Astrocyte of the hippocampus (primary cell): Measurements from ENCODE around the gene TMPRSS6.
"Not testable (repeated sequence)": the region's sequence is repeated elsewhere in the genome, so short reads cannot be mapped to it uniquely, and the experiment has no call there.

Source experiments
- DNase-seq: peaks from one replicate; pipeline ENCODE4 v3.0.0; 2011; ENCODE audit warnings: low read depth, low spot score

Gene TMPRSS6

DNA sequence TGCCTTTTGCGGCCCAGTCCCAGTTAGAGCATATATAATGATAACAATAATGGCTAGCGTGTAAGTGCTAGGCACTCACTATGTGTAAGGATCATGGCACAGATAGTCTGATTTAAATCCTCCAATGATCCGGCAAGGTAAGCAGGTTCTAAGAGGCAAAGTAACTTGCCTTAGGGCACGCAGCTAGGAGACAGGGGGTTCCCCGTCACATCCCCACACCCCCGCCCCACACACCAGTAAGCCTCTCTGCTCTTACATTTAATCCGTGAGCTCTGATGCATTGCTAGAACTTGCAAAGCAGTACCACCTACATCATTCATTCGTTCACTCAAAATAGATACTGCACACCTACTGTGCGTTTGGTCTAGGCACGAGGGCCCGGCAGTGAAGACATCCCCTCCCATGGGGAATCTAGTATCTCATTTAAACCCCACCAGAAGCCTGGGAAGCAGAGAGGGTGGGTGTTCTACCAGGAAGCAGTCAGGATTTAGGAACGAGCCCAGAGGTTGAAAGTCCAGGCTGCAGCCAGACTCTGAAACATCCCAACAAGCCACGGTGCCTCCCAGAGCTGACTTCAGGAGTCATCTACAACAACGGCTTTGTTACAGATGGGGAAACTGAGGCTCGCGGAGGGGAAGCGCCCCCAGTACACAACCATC, 20.6 kb downstream of the TMPRSS6 start:
- no peak for DNase-seq

DNA sequence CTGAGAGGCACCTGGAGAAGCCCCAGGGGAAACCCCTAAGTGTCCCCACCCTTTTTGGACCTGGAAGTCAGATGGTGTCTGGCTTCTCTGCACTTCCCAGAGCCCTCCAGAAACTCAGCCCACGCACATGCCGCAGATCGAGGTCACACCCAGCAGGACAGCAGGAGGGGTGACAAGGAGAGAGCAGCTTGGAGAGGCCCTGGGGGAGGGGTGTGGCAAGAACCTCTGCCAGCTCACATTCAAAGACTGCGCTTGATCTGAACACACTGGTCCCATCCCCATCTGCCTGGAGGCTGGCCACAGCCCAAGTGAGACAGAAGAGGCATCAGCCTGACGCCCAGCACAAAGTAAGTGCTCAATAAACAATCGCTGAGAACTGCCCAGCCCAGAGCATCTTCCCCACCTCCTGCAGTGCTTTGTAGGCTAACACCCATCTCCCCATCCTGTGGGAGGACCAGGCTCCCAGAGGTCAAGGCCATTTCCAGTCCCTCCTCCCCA, 21.4 kb downstream of the TMPRSS6 start:
- DNase-seq = no peak

DNA sequence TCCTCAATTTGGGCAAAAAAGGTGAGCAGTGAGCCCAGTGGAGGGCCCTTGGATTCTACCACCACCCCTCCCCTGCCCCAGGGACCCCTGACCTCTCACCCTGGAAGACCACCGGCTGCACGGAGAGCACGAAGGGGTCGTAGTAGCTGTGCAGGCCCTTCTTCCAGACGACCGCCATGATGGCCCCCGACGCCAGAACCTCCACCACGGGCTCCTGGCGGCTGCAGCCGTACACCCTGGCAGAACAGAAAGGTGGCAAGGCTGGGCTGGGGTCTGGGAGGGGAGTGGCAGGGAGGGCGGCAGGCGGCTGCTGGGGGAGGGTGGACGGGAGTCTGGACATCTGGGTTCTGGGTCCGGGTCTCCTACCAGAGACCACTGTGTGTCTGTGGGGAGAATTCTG, 23.3 kb downstream of the TMPRSS6 start:
- no peak for DNase-seq

DNA sequence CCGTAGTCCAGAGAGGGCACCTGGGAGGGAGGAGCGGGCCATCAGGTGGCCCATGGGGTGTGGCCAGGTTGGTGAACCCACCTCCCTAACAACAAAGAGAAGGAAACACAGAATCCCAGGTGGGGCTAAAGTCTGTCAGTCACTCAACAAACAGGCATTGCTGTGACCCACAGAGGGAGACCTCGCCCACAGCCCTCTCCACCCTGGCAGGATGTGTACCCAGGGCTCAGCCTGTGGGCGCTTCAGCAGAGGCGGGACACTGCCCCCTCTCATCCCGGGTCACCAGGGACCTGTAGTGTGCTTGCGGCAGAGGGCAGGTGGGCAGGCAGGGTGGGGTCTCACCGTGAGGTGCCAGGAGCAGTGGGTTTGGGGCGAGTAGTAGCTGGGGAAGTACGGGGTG, 25.1 kb downstream of the TMPRSS6 start:
- no peak for DNase-seq

DNA sequence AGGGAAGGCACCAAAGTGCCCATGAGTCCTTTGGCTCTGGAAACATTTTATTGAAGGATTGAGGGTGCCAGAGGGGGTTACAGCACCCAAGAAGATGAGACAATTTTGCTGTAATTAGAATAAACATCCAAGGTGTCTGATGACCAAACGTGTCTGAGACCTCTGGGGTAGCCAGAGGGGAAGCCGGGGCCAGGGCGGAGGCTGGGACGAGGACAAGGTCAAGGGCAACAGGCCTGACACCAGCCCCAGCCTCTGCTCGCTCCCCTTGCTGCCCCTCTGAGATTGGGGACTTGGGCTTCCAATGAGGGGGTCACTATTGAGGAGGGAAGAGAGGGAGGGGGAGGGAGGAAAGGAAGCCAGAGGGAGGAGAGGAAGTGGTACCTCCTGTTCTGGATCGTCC, 25.6 kb downstream of the TMPRSS6 start:
- DNase-seq = no peak

DNA sequence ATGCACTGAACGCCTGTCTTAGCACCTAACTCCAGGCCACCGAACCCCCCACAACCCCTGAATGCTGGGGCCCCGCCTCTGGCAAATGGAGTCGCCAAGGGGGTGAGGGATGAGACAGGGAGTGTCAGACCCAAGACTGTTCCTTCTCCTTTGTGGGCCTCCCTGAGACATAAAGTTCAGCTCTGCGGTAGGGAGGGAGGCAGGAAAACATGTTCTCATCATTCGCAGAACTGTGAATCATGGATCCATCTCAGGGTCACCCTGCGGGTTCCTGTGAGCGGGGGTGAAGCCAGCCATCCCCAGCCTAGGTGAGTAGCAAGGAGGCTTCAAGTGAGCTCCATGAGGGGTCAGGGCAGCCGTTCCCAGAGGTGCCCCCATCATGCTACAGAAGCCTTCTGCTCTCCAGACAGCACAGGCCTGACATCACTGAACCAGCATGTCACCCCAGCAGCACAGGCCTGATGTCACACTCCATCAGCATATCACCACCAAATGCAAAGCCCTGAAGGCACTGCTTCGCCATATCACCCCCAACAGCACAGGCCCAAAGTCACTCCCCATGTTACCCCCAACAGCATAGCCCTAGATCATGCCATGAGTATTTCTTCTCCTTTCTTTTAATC, 27.2 kb downstream of the TMPRSS6 start:
- DNase-seq = no peak

DNA sequence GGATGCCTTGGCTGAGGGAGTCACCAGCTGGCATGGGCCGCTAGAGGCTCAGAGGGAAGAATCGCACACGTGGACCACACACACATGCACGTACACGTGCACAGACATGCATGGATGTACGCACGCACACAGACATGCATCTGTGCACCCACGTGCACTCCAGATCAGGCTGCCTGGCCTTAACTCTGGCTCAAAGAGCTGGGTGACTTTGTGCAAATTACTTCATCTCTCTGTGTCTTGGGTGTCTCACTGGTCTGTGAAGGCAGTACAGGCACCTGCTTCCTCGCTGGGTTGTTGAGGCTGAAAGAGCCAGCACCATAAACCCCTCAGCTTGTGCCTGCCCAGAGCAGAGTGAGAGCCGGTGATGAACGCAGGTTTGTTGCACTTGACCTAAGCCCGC, 28.7 kb downstream of the TMPRSS6 start:
- DNase-seq = no peak

DNA sequence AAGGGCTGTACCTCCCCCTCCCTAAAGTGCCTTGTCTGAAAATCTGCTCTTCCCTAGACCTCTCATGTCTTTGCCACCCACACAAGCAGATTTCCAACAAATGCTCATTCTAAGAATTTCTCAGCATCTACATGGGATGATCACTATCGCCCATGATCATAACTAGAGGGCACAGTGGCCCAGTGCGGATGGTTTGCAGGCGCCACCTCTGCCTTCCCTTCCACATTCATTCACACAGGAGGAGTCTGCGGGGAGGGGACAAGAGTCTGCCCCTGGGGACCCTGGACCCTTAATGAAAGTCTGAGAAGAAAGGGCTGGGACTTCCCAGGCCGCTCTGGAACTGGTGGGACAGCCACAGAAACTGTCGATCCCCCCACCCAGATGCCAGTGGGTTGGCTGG, 29.1 kb downstream of the TMPRSS6 start:
- DNase-seq = no peak

DNA sequence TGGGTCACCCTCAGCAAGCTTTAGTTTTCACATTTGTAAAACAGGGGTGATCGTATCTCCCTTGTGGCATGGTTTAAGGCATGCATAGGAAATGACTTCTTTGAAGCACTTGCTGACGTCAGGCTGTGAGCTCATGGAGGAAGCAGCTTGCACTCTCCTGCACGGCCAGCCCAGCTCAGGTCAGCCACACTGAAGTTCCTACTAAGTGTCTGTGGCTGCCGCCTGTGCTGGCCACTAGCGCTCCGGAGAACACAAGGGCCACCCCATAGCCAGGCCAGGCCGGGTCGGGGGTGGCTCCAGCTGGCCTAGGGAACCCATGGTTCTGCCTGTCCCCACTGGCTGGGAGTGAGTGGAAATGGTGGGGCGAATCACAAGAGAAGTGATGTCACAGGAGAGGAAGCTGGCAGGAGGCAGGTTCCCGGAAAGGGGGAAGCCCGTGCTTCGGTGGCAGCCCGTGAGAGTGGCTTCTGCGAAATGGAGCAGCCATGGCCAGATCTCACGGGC, 29.8 kb downstream of the TMPRSS6 start:
- DNase-seq = peak; percentile 45

DNA sequence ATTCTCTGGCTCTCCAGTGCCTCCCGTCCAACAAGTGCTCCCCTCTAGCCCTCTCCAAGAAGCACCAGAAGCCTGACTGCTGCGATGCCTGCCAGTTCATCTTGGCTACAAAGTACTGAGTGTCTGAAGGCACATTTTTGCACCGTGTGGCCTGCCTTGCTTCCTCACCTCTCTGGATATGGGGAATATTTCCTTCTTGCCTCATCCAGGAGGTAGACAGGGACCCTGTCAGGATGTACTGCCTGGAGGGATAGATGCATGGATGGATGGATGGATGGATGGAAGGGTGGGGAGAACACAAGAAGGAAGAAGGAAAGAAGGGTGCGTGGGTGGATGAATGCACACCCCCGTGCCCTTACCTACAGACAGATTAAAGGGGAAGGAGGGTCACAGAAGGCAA, 30.4 kb downstream of the TMPRSS6 start:
- no peak for DNase-seq

DNA sequence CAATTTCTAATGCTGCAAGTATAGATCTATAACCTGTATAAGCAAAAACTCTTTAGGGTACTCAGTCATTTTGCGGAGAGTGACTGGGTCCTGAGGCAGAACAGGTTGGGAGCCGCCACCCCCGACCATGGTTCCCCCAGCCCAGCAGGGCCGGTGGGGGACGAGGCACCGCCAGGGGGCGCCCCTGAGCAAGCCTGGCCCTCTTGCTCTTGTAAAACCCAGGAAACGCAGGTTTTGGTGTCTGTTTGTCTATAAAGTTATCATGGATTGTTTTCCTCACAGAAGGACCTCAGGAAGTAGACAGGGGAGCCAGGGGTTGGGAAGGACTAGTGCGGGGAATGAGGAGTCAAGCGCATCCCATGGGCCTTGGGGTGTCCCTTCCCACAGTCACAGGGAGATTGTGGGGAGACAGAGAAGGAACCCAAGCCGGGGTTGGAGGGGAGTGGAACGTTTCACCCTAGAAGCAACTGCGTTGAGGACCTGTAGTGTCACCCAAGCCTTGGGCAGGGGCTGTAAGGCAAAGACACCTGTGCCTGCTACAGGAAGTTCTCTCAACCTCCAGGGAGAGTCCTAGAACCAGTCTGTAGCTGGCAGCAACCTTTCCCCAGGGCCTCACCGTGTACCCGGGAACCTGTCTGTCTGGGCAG, 31.6 kb downstream of the TMPRSS6 start:
- peak; percentile 67 for DNase-seq

DNA sequence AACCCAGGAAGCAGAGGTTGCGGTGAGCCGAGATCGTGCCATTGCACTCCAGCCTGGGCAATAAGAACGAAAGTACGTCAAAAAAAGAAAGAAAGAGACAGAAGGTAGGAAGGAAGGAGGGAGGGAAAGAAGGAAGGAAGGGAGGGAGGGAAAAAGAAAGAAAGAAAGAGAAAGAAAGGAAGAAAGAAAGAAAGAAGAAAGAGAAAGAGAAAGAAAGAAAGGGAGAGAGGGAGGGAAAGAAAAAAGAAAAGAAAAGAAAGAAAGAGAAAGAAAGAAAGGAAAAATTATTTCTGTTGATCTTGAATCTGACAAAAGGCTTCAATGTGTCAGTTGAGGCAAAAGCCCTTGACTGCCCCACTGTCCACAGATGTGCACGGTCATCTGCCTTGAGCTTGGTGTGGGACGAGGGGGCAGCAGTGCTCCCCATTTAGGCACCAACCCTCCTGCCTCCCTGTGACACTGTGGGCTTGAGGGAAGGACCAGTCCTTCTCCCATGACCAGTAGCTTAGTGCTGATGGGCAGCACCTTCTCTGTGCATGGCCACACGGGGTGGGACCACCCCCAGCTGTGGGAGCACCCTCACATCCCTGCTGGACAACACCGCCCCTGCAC, 33.6 kb downstream of the TMPRSS6 start:
- DNase-seq = no peak

DNA sequence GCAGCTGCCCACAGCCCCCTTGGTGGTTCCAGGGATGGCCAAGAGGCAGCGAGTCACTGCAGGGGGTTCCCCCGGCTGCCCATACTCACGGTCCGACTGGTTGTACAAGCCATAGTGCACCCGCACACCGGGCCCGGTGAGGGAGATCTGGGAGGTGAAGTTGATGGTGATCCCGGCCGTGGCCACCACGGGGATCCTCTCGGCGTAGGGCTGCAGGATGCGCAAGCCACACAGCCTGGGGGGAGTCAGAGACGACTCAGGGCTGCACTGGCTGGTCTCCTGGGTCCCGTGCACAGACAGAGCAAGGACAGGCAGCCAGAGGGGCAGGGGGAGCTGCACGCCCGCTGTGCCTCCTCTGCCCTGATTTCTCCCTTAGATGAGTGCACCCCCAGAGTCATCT, 34.5 kb downstream of the TMPRSS6 start:
- no peak for DNase-seq

DNA sequence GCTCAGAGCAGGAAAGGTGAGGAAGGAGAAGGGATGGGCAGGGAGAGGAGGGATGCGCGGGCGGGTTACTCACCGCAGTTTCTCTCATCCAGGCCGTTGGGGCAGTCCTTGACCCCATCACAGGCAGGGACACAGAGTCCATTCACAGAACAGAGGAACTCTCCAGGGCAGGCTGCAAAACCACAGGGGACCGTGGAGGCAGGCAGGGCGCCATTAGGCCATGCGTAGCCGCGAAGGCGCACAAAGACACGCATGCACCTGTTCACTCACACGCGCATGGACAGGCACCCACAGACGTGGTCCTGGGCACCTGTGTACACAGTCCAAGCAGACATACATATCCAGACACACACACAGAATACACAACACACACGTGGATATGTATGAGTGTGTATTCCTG, 35.0 kb downstream of the TMPRSS6 start:
- DNase-seq = no peak

DNA sequence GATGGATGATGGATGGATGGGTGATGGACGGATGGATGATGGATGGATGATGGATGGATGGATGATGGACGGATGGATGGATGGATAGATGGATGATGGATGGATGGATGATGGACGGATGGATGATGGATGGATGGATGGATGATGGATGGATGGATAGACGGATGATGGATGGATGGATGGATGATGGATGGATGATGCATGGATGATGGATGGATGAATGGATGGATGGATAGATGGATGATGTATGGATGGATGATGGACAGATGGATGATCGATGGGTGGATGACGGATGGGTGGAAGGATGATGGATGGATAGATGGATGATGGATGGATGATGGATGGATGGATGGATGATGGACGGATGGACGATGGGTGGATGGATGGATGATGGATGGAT, 36.8 kb downstream of the TMPRSS6 start:
- DNase-seq = no peak

DNA sequence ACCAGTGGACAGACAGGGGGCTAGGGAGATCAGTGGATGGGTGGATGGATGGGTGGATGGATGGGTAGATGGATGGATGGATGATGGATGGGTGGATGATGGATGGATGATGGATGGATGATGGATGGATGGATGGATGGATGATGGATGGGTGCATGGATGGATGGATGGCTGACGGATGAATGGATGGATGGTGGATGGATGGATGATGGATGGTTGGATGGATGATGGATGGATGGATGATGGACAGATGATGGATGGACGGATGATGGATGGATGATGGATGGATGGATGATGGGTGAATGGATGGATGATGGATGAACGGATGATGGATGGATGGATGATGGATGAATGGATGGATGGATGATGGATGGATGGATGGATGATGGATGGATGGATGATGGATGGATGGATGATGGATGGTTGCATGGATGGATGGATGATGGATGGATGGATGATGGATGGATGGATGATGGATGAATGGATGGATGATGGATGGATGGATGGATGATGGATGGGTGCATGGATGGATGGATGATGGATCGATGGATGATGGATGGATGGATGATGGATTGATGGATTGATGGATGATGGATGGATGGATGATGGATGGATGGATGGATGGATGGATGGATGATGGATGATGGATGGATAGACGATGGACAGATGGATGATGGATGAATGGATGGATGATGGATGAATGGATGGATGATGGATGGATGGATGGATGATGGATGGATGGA, 37.5 kb downstream of the TMPRSS6 start:
- not testable (repeated sequence) for DNase-seq

DNA sequence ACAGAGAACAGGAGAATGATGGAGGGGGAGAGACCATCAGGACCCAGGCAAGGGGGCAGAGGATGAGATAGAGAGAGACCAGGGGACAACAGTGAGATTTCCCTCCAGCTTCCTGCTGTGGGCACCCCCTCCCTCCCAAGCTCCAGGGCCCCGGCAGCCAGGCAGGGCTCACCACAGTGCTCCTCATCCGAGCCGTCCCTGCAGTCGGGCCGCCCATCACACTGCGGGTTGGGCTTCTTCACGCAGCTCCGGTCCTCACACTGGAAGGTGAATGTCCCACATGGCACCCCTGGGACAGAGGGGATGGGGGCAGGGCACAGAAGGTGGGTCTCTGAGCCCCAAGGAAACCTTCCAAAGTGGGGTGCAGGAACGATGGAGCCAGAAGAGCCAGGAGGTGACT, 38.8 kb downstream of the TMPRSS6 start:
- DNase-seq = no peak

DNA sequence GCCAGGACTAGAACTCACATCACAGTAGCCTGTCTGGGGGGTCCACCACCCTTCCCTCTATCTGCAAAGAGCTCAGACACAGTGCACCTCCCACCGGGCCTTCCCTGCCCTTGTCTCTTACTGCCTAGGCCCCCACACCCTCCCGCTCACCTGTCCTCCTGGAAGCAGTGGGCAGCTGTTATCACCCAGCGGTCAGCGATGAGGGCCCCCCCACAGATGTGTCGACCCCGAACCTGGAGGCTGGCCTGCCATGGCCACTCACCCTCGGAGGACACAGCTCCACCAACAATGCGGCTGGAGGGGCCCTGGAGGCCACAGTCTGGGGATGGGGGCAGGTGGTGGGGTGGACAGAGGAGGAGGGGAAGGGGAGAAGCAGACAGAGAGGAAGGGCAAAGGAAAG, 39.2 kb downstream of the TMPRSS6 start:
- DNase-seq = no peak

DNA sequence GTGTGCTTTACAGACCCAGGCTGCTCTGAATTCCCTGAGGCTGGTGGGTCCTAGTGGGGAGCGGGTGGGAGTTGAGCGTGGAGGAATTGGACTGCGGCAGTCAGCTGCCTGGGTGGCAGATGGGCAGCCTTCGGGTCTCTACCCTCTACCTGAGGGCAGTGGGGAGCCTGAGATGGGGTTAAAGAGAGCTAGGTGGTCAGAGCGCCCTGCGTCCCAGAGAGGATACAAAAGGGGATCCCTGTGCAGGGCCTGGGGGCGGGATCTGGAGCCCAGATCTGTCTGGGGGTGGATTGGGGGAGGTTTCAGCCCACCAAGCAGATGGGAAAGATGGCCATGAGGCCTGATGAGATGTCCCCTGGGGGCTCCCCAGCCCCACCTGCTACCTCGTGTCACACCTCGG, 39.8 kb downstream of the TMPRSS6 start:
- DNase-seq = no peak

DNA sequence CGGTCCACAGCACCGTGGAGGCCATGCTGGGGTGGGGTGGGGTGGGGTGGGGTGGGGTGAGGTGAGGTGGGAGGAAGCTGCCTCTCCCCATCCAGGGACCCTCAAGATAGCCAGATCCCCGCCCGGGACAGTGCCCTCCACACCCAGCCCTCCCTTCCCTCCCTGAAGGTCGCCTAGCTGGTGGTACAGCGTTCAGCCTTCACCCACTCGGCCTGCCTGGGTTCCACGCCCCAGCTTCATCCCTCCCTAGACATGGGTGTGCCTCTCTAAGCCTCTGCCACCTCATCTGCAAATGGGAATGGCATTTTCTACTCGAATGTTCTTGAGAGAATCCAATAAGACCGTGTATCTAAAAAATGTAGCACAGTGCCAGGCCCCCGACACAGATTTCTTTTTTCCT, 40.2 kb downstream of the TMPRSS6 start:
- DNase-seq = no peak

DNA sequence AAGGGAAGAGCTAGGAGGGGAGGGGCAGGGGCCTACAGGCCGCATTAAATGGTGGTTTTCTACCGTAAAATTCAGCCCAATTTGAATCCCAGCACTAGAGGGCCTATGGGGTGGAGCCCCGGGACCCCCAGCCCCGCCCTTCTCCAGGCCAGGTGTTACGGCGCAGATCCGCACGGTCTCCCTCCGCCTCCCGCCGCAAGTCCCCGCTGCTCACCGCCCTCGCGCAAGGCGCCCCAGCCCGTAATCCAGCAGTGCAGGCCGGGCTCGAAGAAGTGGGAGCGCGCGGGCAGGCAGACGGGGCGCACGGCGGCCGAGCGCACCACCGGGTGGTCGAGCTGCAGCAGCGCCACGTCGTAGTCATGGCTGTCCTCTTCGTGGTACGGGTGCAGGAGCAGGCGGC, 40.7 kb downstream of the TMPRSS6 start:
- DNase-seq = no peak

DNA sequence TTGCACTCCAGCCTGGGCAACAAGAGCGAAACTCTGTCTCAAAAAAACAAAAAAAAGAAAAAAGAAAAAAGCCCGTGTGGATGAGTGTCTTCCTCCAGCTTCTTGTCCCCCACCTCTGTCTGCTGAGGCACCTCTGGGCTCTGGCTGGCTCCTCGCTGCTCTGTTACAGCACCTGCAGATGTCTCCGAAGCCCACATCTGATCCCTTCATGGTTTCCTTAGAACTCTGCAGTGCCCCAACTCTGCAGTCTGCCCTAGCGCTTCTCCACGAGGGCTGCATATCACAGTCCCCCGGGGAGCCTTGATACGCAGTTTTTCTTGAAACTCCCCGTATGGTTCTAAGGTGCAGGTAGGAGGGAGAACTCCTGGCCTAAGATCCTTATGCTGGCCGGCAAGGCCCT, 42.1 kb downstream of the TMPRSS6 start:
- no peak for DNase-seq
